DMS153 treated with DMSO at 0.1 percent for 48 hours (cell line): ENCODE data around the gene CA12.

Experiments used
- DNase-seq: peaks from one replicate; lab custom pipeline; 2025; ENCODE audit not compliant: unreplicated experiment; lab: John Stamatoyannopoulos, UW

CA12 gene

GRCh38 chr15:63379492-63380150 lies 2.0 kb downstream of the CA12 start:
- DNase-seq: no peak

GRCh38 chr15:63378946-63379345 lies 2.7 kb downstream of the CA12 start:
- DNase-seq: no peak

GRCh38 chr15:63374686-63375520 lies 6.7 kb downstream of the CA12 start:
- DNase-seq: no peak

GRCh38 chr15:63373866-63374548 lies 7.6 kb downstream of the CA12 start:
- no peak for DNase-seq

- DNase-seq: no peak
Measured at GRCh38 chr15:63373330-63373729, 8.3 kb downstream of the CA12 start.

GRCh38 chr15:63372753-63373152 lies 8.9 kb downstream of the CA12 start:
- DNase-seq: no peak

- DNase-seq: no peak
Measured at GRCh38 chr15:63372018-63372705, 9.5 kb downstream of the CA12 start.

- no peak for DNase-seq
Measured at GRCh38 chr15:63371297-63371918, 10.2 kb downstream of the CA12 start.

- DNase-seq: peak; percentile 28
Measured at GRCh38 chr15:63370764-63371163, 10.9 kb downstream of the CA12 start.

- DNase-seq: no peak
Measured at GRCh38 chr15:63369781-63370180, 11.9 kb downstream of the CA12 start.

GRCh38 chr15:63369296-63369695 lies 12.3 kb downstream of the CA12 start:
- DNase-seq: no peak

- no peak for DNase-seq
Measured at GRCh38 chr15:63368503-63368902, 13.1 kb downstream of the CA12 start.

GRCh38 chr15:63367900-63368299 lies 13.7 kb downstream of the CA12 start:
- no peak for DNase-seq

GRCh38 chr15:63367390-63367789 lies 14.3 kb downstream of the CA12 start:
- no peak for DNase-seq

- DNase-seq: no peak
Measured at GRCh38 chr15:63366451-63366850, 15.2 kb downstream of the CA12 start.

GRCh38 chr15:63365273-63365680 lies 16.4 kb downstream of the CA12 start:
- no peak for DNase-seq

GRCh38 chr15:63364399-63365272 lies 17.0 kb downstream of the CA12 start:
- no peak for DNase-seq

- DNase-seq: no peak
Measured at GRCh38 chr15:63363292-63363691, 18.4 kb downstream of the CA12 start.

GRCh38 chr15:63362885-63363284 lies 18.8 kb downstream of the CA12 start:
- DNase-seq: no peak

GRCh38 chr15:63362196-63362595 lies 19.4 kb downstream of the CA12 start:
- DNase-seq: no peak
